Head of caudate nucleus (tissue), 42 donors: ENCODE results near the gene WDR36.
A peak's percentile ranks its signal among the peaks of the same experiment; 100 is the strongest.
"Not testable (repeated sequence)": the region's sequence is repeated elsewhere in the genome, so short reads cannot be mapped to it uniquely, and the experiment has no call there.

Experiments used
- DNase-seq, 42 donors: peaks; one replicate each; pipeline versions ENCODE4 v3.0.0 to v3.0.0-alpha.2; 2020 to 2021; ENCODE audit warnings: mixed read lengths in 7 of 42
- intact Hi-C: fragments of 100-400 bp; cut with DNase I; formaldehyde crosslinking; loops from one replicate; pipeline ENCODE4 v1.15.0; 2022

The WDR36 gene

GRCh38 chr5:111132731-111133435 is 40.7 kb downstream of the WDR36 start:
- no peak for DNase-seq
- intact Hi-C loops: no loop called here

- intact Hi-C loops: no loop called here
- DNase-seq: no peak
Measured at GRCh38 chr5:111133436-111133751, 41.2 kb downstream of the WDR36 start.

- no peak for DNase-seq
- intact Hi-C loops: no loop called here
Measured at GRCh38 chr5:111134087-111134486, 41.9 kb downstream of the WDR36 start.

GRCh38 chr5:111134864-111135263 is 42.7 kb downstream of the WDR36 start:
- intact Hi-C loops: no loop called here
- no peak for DNase-seq

- intact Hi-C loops: no loop called here
- DNase-seq: no peak
Measured at GRCh38 chr5:111135363-111135762, 43.2 kb downstream of the WDR36 start.

GRCh38 chr5:111135946-111136345 is 43.8 kb downstream of the WDR36 start:
- DNase-seq: no peak
- intact Hi-C loops: no loop called here

GRCh38 chr5:111138096-111138495 is 45.9 kb downstream of the WDR36 start:
- intact Hi-C loops: no loop called here
- no peak for DNase-seq

- intact Hi-C loops, DNase-seq: not testable (repeated sequence)
Measured at GRCh38 chr5:111141471-111141870, 49.3 kb downstream of the WDR36 start.

- no peak for DNase-seq
- intact Hi-C loops: no loop called here
Measured at GRCh38 chr5:111142932-111143331, 50.8 kb downstream of the WDR36 start.

- intact Hi-C loops: no loop called here
- no peak for DNase-seq
Measured at GRCh38 chr5:111143910-111144309, 51.8 kb downstream of the WDR36 start.

GRCh38 chr5:111144352-111144930 is 52.3 kb downstream of the WDR36 start:
- DNase-seq: no peak
- intact Hi-C loops: no loop called here

- DNase-seq: no peak
- intact Hi-C loops: no loop called here
Measured at GRCh38 chr5:111146053-111146452, 53.9 kb downstream of the WDR36 start.

- intact Hi-C loops: no loop called here
- no peak for DNase-seq
Measured at GRCh38 chr5:111147502-111147901, 55.4 kb downstream of the WDR36 start.

- intact Hi-C loops: no loop called here
Measured at GRCh38 chr5:111151998-111152397, 59.9 kb downstream of the WDR36 start.

GRCh38 chr5:111153483-111153882 is 61.3 kb downstream of the WDR36 start:
- no peak for DNase-seq
- intact Hi-C loops: no loop called here

More at GRCh38 chr5:111151998-111152397, 59.9 kb downstream of the WDR36 start:
- DNase-seq: no peak

- intact Hi-C loops: no loop called here
- no peak for DNase-seq
Measured at GRCh38 chr5:111153945-111154344, 61.8 kb downstream of the WDR36 start.

- DNase-seq: peak in 41 of 42 donors; percentile 12 to 94 (median 82)
- intact Hi-C loops: loop anchor here (5.0 kb wide), 1 partner anchor 119 kb away; no protein-coding TSS in a partner anchor
Measured at GRCh38 chr5:111158105-111158744, 66.1 kb downstream of the WDR36 start.

GRCh38 chr5:111159845-111160244 is 67.7 kb downstream of the WDR36 start:
- DNase-seq: no peak

GRCh38 chr5:111163000-111163399 is 70.9 kb downstream of the WDR36 start:
- intact Hi-C loops: no loop called here
- no peak for DNase-seq

More at GRCh38 chr5:111159845-111160244, 67.7 kb downstream of the WDR36 start:
- intact Hi-C loops: loop anchor here (5.0 kb wide), 1 partner anchor 117 kb away; no protein-coding TSS in a partner anchor

GRCh38 chr5:111165058-111165457 is 72.9 kb downstream of the WDR36 start:
- intact Hi-C loops: no loop called here
- DNase-seq: no peak

- DNase-seq: no peak
- intact Hi-C loops: no loop called here
Measured at GRCh38 chr5:111167551-111167950, 75.4 kb downstream of the WDR36 start.
